ENCODE measurements around the gene TTI1.

- no peak for TF ChIP-seq POLR2A (IDR thresholded peaks at IDR 0.05)
- TF ChIP-seq, protein P1, sequence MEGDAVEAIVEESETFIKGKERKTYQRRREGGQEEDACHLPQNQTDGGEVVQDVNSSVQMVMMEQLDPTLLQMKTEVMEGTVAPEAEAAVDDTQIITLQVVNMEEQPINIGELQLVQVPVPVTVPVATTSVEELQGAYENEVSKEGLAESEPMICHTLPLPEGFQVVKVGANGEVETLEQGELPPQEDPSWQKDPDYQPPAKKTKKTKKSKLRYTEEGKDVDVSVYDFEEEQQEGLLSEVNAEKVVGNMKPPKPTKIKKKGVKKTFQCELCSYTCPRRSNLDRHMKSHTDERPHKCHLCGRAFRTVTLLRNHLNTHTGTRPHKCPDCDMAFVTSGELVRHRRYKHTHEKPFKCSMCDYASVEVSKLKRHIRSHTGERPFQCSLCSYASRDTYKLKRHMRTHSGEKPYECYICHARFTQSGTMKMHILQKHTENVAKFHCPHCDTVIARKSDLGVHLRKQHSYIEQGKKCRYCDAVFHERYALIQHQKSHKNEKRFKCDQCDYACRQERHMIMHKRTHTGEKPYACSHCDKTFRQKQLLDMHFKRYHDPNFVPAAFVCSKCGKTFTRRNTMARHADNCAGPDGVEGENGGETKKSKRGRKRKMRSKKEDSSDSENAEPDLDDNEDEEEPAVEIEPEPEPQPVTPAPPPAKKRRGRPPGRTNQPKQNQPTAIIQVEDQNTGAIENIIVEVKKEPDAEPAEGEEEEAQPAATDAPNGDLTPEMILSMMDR (IDR thresholded peaks at IDR 0.05): no peak
Measured at GRCh38 chr20:37933786-37934633, 99.2 kb downstream of the TTI1 start.
